Muscle layer of duodenum (tissue), 2 donors: ENCODE measurements around the gene DLX2.
"Not testable (repeated sequence)": the region's sequence is repeated elsewhere in the genome, so short reads cannot be mapped to it uniquely, and the experiment has no call there.

Source experiments
- H3K27ac ChIP-seq: one replicate; pipeline ENCODE4 v1.7.0; 2013; ENCODE audit warnings: mild to moderate bottlenecking, low read length
- H3K27me3 ChIP-seq: one replicate; pipeline ENCODE4 v1.7.0; 2013; ENCODE audit warnings: low read depth, mild to moderate bottlenecking, control low read depth, low read length
- H3K36me3 ChIP-seq, 2 donors: one replicate each; pipeline ENCODE4 v1.7.0; 2013; ENCODE audit warnings: low read length in 2 of 2, control low read depth in 1 of 2, mild to moderate bottlenecking in 1 of 2; ENCODE audit not compliant: insufficient read depth in 2 of 2, control insufficient read depth in 1 of 2
- H3K4me1 ChIP-seq, 2 donors: one replicate each; pipeline ENCODE4 v1.7.0; 2013; ENCODE audit warnings: low read length in 2 of 2, mild to moderate bottlenecking in 2 of 2, control low read depth in 1 of 2, moderate library complexity in 1 of 2; ENCODE audit not compliant: insufficient read depth in 2 of 2, control insufficient read depth in 1 of 2
- H3K4me3 ChIP-seq, 2 donors: one replicate each; pipeline ENCODE4 v1.7.0; 2013; ENCODE audit warnings: low read length in 2 of 2, low read depth in 1 of 2, mild to moderate bottlenecking in 1 of 2
- H3K9me3 ChIP-seq, 2 donors: one replicate each; pipeline ENCODE4 v1.7.0; 2013; ENCODE audit warnings: low read length in 2 of 2, control low read depth in 1 of 2, mild to moderate bottlenecking in 1 of 2; ENCODE audit not compliant: control insufficient read depth in 1 of 2
- donor health status: healthy.

DLX2 gene

DNA sequence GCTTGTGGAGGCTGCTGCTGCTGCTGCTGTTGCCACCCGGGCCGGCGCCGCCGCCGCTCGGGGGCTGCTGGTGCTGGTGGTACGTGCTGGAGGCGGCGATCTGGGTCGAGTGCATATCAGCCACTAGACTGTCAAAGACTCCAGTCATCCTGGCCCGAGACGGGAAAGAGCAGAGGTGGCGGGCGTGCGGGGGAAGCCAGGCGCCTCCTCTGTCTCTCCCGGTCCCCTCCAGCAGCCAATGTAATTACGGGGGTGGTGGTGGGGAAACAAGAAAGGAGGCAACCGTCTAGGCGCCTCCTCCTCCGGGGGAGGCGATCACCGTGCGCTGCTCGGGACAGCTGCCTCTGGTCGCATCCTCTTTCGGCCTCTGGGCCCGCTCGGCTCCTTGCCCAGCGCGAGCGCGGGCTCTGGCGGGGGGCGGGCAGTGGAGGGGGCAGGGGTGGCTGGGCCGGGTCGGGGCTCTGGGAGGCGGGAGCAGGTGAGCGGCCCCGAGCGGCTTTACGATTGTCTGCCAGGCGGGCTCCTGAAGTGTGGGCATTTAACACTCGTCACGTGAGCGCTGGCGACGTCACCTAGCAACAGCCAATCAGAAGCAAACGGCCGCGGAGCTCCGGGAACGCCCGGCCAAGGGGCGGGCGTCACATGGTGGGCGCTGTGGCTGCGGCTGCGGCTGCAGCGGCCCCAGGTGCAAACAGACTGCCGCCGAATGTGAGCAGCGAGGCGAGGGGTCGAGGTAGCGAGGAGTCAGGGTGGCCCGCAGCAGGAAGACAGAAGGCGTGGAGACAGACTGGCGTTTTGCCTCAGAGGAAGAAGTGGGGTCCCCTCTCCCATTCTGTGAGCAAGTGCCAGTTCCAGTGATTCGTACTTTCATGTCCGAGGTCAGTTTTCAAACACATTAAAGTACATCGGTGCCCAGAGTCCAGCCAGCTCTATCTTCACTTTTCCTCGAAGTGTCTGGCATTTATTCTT lies at the start of gene DLX2:
Gene DLX2 (minus strand): TSS at position 510 of the 969 bp plus-strand sequence. CDS start 362 bp downstream, at position 148.
- H3K9me3 ChIP-seq, result no peaks in the 10 kb centered on the region
- H3K27me3 ChIP-seq, result peaks cover 91% of the 10 kb centered on the region
- H3K4me1 ChIP-seq, result peaks cover 0 to 70% of the 10 kb centered on the region in 2 donors

DNA sequence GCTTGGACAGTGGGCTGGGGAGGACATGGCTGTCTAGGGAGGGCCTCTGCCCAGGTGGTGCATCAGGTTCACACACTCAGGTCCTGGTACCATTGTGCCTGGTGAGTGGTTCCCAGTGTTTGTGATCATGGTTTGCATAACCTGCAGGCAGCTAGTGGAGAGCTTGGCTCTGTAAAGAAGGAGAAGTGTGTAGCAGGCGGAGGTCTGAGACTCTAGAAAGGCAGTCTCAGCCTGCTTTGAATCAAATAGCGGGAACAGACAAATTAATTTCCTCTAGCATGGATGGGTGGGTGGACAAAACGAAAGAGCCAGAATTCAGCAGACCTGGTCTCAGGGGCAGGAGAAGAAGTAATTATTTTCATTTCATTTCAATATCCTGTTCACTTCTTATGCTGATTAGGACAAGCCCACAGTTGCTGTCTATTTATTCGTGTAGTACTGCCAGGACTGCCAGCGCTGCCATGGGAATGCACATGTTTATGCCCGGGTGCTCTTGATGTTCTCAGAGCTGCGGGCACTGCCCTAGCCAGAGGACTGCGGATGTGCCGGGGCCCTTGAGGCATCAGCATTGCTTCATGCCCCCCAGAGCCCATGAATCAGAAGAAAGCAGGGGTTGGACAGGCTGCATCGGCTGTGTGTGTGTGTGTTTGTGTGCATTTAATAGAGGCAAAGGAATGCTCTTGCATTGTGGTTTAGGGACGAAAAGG lies 45.4 kb upstream of the DLX2 start:
- Histone ChIP-seq H3K4me3 (no peak overlapping the region), H3K27ac (no peak overlapping the region), H3K4me1 (no peaks in the 10 kb centered on the region), H3K27me3 (no peaks in the 10 kb centered on the region), H3K9me3 (no peaks in the 10 kb centered on the region), H3K36me3 (no peaks in the 10 kb centered on the region)

More for the DNA sequence above, at the start of gene DLX2:
- Histone ChIP-seq H3K36me3 (no peaks in the 10 kb centered on the region), H3K4me3 (peak within 1 kb of the TSS; percentile 57 to 59), H3K27ac (no peak within 1 kb of the TSS)

DNA sequence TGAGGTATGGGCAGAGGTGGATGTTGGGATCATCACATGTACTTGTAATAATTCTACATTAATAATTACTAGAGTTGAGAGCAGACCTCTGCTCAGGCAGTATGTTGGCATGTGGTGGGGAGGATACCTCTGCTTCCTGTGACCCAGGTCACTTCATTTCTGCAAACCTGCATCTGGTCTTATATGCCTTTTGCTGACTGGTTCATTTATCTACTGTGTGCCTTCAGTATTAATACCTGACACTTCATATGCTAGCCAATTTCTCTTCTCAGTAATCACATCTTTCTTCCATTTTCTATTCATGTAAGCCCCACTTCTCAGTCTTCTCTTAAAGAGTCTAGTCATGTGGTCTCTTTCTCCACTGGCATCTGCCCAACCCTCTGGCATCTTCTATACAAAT lies 41.1 kb upstream of the DLX2 start:
- Histone ChIP-seq H3K4me1 (no peaks in the 10 kb centered on the region), H3K27ac (no peak overlapping the region), H3K4me3 (no peak overlapping the region), H3K9me3 (no peaks in the 10 kb centered on the region), H3K36me3 (no peaks in the 10 kb centered on the region), H3K27me3 (no peaks in the 10 kb centered on the region)

DNA sequence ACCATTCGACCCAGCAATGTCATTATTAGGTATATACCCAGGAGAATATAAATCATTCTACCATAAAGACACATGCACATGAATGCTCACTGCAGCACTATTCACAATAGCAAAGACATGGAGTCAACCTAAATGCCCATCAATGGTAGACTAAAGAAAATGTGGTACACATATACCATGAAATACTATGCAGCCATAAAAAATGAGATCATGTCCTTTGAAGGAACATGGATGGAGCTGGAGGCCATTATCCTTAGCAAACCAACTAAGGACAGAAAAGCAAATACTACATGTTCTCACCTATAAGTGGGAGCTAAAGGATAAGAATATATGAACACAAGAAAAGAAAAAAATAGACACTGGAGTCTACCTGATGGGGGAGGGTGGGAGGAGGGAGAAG lies 36.0 kb upstream of the DLX2 start:
- not testable (repeated sequence) for H3K36me3 ChIP-seq, H3K4me1 ChIP-seq, H3K4me3 ChIP-seq, H3K9me3 ChIP-seq, H3K27me3 ChIP-seq, H3K27ac ChIP-seq

DNA sequence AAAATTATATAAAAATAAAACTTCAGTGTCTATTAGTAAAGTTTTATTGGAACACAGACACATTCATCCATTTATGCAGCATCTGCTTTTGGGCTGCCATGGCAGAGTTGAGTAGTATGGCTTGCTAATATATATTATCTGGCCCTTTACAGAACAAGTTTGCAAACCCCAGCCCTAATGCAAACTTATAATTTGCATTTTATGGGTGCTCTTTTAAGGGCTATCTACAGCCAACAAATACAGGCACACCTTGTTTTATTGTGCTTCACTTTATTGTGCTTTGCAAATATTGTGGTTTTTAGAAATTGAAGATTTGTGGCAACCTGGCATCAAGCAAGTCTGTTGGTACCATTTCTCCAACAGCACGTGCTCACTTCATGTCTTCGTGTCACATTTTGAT lies 35.2 kb upstream of the DLX2 start:
- Histone ChIP-seq H3K36me3 (no peaks in the 10 kb centered on the region), H3K4me3 (no peak overlapping the region), H3K27me3 (no peaks in the 10 kb centered on the region), H3K27ac (no peak overlapping the region), H3K9me3 (no peaks in the 10 kb centered on the region), H3K4me1 (no peaks in the 10 kb centered on the region)

DNA sequence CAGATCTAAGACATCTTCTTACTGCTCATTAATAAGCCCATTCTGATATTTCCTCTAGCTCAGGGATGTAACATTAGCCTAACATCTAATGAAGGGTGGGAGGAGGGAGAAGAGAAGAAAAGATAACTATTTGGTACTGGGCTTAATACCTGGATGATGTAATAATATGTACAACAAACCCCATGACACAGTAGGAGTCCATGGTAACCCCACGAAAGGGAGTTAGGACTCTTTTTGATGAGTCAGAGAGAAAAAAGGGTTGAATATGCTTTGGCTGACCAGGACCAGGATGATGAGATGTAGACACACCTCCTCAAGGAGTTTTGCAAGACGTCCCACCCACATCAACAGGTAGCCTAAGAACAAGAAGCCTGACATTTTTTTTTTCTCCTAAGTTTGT lies 34.4 kb upstream of the DLX2 start:
- Histone ChIP-seq H3K4me3 (no peak overlapping the region), H3K36me3 (no peaks in the 10 kb centered on the region), H3K27me3 (no peaks in the 10 kb centered on the region), H3K27ac (no peak overlapping the region), H3K4me1 (no peaks in the 10 kb centered on the region), H3K9me3 (no peaks in the 10 kb centered on the region)

DNA sequence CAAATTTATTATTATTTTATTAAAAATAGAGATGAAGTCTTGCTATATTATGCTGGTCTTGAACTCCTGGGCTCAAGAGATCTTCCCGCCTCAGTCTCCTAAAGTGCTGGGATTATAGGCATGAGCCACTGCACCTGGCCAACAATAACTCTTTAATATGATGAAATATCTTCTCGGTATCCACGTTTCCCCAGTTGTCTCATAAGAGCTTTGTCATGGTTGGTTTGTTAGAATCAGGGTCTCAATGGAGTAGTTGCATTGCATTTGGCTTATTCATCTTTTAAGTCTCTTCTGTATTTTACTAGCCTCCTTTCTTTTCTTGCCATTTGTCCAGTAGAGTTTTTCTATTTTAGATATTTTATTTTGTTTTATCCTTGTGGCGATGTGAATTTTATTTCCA lies 32.7 kb upstream of the DLX2 start:
- Histone ChIP-seq H3K4me1 (no peaks in the 10 kb centered on the region), H3K27ac (no peak overlapping the region), H3K27me3 (no peaks in the 10 kb centered on the region), H3K36me3 (no peaks in the 10 kb centered on the region), H3K9me3 (no peaks in the 10 kb centered on the region), H3K4me3 (no peak overlapping the region)

DNA sequence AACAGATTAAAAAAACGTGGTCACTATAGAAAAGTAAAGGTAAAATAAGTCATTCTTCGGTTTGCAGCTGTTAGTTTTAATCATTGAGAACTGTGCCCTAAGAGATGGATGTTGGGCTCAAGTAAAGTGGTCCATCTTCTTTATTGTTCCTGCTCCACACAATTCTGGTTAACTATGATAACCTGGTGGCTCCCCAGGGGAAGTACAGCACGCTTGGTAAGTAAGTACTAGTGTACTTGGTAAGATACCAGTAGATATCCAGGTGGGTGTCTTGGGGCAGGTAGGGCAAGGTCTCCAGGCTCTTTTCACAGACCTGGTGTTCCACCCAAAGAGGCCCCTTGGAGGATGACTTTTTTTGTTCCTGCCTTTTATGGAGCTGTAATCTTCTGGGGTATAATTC lies 31.6 kb upstream of the DLX2 start:
- no peaks in the 10 kb centered on the region for H3K4me1 ChIP-seq
- H3K27ac ChIP-seq, result no peak overlapping the region
- no peak overlapping the region for H3K4me3 ChIP-seq
- H3K9me3 ChIP-seq, result no peaks in the 10 kb centered on the region
- H3K27me3 ChIP-seq, result no peaks in the 10 kb centered on the region
- no peaks in the 10 kb centered on the region for H3K36me3 ChIP-seq

DNA sequence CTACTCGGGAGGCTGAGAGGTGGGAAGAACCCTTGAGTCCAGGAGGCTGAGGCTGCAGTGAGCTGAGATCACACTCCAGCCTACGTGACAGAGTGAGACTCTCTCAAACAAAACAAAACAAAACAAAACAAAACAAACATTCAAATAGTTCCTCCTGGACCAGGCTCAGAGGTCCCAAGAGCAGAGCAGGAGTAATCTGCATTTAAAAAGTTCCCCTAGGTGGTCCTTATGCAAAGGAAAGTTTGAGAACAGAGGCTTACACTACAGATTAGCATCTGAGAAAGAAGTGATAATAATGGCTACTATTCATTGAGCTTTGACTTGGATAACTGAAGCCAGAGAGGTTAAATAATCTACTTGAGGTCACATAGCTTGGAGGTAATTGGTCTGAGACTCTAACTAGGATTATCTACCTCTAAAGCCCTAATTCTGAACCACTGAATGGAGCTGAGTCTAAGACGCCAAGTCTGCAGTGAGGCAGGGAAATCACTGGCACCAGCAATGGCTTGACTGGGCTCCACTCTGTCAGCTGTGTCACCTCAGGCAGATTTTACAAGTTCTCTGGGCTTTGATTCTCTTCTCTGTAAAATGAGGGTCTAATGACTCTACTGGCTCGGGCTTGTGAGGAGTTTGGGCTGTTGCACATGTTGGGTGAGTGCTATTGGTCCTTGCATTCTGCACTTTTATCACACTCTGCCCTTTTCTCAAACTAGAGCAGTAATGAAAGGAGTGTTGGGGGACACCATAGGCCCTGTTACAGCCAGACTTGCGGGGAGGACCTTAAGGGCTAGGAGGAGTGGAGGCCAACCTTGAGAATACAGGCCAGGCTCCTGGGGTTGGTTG lies 29.2 kb upstream of the DLX2 start:
- H3K4me3 ChIP-seq, result no peak overlapping the region
- no peak overlapping the region for H3K27ac ChIP-seq
- H3K9me3 ChIP-seq, result no peaks in the 10 kb centered on the region
- no peaks in the 10 kb centered on the region for H3K36me3 ChIP-seq
- H3K27me3 ChIP-seq, result no peaks in the 10 kb centered on the region
- no peaks in the 10 kb centered on the region for H3K4me1 ChIP-seq

DNA sequence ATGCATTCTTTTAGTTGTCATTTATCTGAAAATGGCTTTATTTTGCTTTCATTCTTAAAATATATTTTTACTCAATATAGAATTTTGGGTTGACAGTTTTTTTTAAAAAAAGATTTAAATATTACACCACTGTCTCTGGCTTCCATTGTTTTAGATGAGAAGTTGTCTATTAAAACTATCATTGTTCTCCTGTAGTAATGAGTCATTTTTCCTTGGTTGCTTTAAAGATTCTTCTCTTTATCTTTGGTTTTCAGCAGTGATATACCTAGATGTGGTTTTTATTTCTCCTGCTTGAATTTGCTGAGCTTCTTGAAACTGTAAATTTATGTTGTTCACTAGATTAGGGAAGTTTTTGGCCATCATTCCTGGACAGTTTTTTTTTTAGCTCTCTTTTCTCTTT lies 26.7 kb upstream of the DLX2 start:
- H3K27ac ChIP-seq, result no peak overlapping the region
- H3K27me3 ChIP-seq, result no peaks in the 10 kb centered on the region
- H3K4me3 ChIP-seq, result no peak overlapping the region
- H3K36me3 ChIP-seq, result no peaks in the 10 kb centered on the region
- H3K9me3 ChIP-seq, result no peaks in the 10 kb centered on the region
- no peaks in the 10 kb centered on the region for H3K4me1 ChIP-seq

DNA sequence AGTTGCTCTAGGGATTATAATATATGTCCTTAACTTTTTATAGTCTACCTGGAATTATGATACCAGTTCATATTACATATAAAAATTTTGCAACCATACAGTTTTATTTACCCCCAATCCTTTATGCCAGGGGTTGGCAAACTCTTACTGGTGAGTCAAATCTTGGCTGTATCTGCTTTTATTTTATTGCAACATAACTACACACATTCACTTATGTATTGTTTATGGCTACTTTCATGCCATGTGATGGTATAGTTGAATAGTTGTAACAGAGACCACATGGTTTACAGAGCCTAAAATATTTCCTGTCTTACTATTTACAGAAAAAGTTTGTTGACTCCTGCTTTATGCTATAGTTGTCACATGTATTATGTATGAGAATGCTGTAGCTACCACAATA lies 25.8 kb upstream of the DLX2 start:
- no peaks in the 10 kb centered on the region for H3K4me1 ChIP-seq
- H3K27ac ChIP-seq, result no peak overlapping the region
- H3K36me3 ChIP-seq, result no peaks in the 10 kb centered on the region
- H3K27me3 ChIP-seq, result no peaks in the 10 kb centered on the region
- H3K9me3 ChIP-seq, result no peaks in the 10 kb centered on the region
- H3K4me3 ChIP-seq, result no peak overlapping the region
